Activated naive CD4-positive, alpha-beta T cell treated with anti-CD3 and anti-CD28 coated beads for 36 hours (primary cell): ENCODE measurements around the gene FMOD. TPM values are rescaled to one million over a fixed set of nuclear protein-coding genes. Genes with fewer than 3 reads are reported as not detected.

Experiments used
- CTCF ChIA-PET: fragments of 350-600 bp; sonication (Branson Sonifier 250); formaldehyde crosslinking; loops from one replicate; lab custom pipeline; 2021; ENCODE audit warnings: antibody characterized with exemption; lab: Charles Lee
- DNase-seq: peaks from one replicate; pipeline ENCODE4 v3.0.0-alpha.2; 2020
- H3K27ac Mint-ChIP-seq: one replicate; pipeline ENCODE4 v1.8.0; 2021; ENCODE audit warnings: mild to moderate bottlenecking, mixed read lengths
- H3K27me3 Mint-ChIP-seq: one replicate; pipeline ENCODE4 v1.8.0; 2021; ENCODE audit warnings: low read depth, mixed read lengths
- H3K36me3 Mint-ChIP-seq: one replicate; pipeline ENCODE4 v1.8.0; 2021; ENCODE audit warnings: low read depth, mixed read lengths
- H3K4me1 Mint-ChIP-seq: one replicate; pipeline ENCODE4 v1.8.0; 2021; ENCODE audit warnings: low read depth, mixed read lengths
- H3K4me3 Mint-ChIP-seq: one replicate; pipeline ENCODE4 v1.8.0; 2021; ENCODE audit warnings: mild to moderate bottlenecking, moderate library complexity, mixed read lengths
- H3K9me3 Mint-ChIP-seq: one replicate; pipeline ENCODE4 v1.8.0; 2021; ENCODE audit warnings: mixed read lengths
- intact Hi-C: fragments of 100-400 bp; cut with micrococcal nuclease; formaldehyde crosslinking; loops from one replicate; pipeline ENCODE4 v1.15.1; 2023
- total RNA-seq, 2 experiments: library from RNA; stranded (reverse); gene quantifications; one replicate each; pipeline ENCODE4 v1.2.3, GENCODE V29; 2021

Gene FMOD
- total RNA-seq, 2 experiments from 2014 or later = 5.3 to 5.8 TPM

DNA sequence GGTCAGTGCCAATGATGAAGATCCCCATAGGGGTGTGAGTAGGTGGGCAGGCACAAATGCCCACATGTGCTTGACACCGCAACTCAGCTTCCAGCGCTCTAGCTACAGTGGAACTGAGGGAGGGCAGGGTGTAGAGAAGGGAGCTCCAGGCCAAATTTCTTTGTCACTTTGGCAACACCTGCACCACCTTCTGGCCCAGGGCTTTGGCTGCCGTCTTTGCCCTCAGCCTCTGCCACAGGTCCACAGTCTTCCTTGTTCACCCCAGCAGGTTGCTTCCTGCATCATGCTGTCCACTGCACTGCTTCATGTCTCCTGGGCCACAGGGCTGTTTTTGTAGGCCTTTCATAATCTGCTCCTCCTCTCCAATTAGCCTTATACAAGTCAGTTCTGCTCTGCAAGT, 20.4 kb upstream of the FMOD start:
- Mint-ChIP-seq H3K4me3 (no peak overlapping the region), H3K36me3 (no peaks in the 10 kb centered on the region), H3K27ac (no peak overlapping the region), H3K27me3 (no peaks in the 10 kb centered on the region), H3K9me3 (no peaks in the 10 kb centered on the region), H3K4me1 (no peaks in the 10 kb centered on the region)
- CTCF ChIA-PET = no interaction called here
- intact Hi-C loops = no loop called here
- no peak for DNase-seq

DNA sequence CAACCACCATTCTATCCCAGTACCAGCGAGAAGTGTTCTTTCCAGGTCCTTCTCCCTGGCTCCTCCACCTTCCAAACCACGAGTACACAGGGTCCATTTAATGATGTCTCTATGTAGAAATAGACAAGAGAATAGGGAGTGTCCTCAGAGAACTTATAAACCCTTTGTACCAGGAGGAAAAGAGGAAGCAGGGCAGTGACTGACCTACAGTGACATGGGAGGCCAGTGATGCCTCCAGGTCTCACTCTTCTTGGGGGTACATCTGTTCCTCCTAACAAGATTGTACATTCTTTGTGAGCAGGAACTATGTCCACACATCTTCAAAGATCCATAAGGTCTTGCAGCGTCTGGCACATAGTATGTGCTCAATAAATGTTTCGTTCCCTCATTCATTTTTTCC, 18.7 kb upstream of the FMOD start:
- Mint-ChIP-seq H3K27me3 (no peaks in the 10 kb centered on the region), H3K4me3 (no peak overlapping the region), H3K9me3 (no peaks in the 10 kb centered on the region), H3K27ac (no peak overlapping the region), H3K36me3 (no peaks in the 10 kb centered on the region), H3K4me1 (no peaks in the 10 kb centered on the region)
- intact Hi-C loops = no loop called here
- CTCF ChIA-PET = no interaction called here
- no peak for DNase-seq

DNA sequence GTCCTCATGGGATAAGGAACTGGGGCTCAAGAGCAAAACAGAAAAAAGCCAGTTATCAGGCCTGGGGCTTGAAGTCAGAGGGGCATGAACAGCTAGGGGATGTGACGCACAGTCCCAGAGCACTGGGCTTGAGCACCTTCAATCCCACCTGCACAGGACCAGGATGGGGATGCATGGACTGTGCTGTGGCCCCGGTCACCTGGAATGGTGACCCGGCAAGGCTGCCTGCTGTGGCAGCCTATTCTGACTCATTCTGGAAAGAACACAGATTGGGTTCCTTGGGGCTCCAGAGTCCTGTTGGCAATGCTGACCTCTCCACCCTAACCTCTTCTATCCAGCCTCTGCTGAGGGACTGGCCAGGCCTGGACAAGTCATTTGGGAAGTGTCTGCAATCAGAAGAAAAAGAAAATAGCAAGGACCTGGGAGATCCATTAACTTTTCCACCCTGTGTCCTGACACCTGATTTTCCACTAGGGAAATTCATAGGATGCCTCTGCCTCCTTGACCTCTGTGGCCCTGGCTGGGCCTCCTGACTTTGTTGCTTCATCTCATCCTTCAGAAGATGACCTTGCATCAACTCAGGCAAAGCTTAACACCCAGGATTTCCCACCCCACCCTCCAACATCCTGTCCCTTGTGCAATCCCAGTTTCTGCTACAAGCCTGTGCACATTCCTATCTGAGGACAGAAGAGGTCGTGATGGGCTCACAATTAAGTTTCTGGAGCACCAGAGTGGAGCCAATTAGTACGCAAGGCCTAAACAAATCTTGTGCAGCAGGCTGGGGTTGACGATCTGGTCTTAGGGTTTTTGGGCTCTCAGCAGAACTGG, 17.9 kb upstream of the FMOD start:
- Mint-ChIP-seq H3K4me3 (no peak overlapping the region), H3K27me3 (peaks cover 5% of the 10 kb centered on the region), H3K27ac (no peak overlapping the region), H3K9me3 (no peaks in the 10 kb centered on the region), H3K36me3 (no peaks in the 10 kb centered on the region), H3K4me1 (no peaks in the 10 kb centered on the region)
- DNase-seq = no peak
- CTCF ChIA-PET = interaction anchor here (0.9 to 1.2 kb wide), 2 partner anchors 100 to 102 kb away, joined by 3 to 4 read pairs; no protein-coding TSS in a partner anchor
- intact Hi-C loops = no loop called here

DNA sequence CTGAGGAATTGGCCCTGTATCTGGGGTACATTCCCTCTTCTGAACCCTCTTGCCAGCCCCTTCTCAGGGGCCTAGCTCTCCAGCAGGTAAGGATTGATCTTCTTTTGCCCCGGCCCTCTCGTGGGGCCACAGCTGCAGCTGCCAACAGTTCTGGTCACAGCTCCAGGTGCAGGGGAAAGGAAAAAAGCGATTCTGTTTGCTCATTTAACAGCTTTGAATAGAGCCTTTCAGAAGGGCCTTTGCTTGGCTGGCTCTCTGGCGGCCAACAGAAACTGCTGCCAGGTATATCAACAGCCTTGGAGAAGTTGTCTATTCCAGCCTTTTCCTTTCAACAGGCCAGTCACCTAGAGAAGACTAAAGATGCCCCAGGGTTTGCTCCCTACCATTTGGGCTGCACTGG, 16.1 kb upstream of the FMOD start:
- Mint-ChIP-seq H3K4me1 (no peaks in the 10 kb centered on the region), H3K36me3 (no peaks in the 10 kb centered on the region), H3K4me3 (no peak overlapping the region), H3K27ac (no peak overlapping the region), H3K27me3 (peaks cover 5% of the 10 kb centered on the region), H3K9me3 (no peaks in the 10 kb centered on the region)
- CTCF ChIA-PET = interaction anchor here (1.3 kb wide), 1 partner anchor 8 kb away, joined by 4 read pairs; no protein-coding TSS in a partner anchor
- no peak for DNase-seq
- intact Hi-C loops = no loop called here

DNA sequence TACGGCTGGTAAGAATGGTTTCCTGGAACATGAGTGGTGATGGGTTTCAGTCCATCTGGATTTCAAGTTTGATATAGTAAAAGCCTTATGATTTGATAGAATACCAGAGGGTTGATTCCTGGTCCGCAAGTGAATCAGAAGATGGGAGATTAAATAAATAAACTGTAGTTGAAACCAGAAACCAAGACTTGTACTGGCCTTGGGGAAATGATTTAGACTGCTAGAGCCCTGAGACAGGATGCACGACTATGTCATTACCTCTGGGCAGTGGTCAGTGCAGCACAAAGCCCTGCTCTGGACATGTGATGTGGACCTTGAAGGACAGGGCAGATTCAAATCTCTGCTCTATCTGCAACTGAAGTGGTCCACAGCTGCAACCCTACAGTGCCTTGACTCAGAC, 15.6 kb upstream of the FMOD start:
- no peak for DNase-seq
- intact Hi-C loops = no loop called here
- no peak overlapping the region for H3K4me3 Mint-ChIP-seq
- no peak overlapping the region for H3K27ac Mint-ChIP-seq
- CTCF ChIA-PET = interaction anchor here (1.3 kb wide), 1 partner anchor 8 kb away, joined by 4 read pairs; no protein-coding TSS in a partner anchor
- H3K4me1 Mint-ChIP-seq = no peaks in the 10 kb centered on the region
- no peaks in the 10 kb centered on the region for H3K9me3 Mint-ChIP-seq
- H3K36me3 Mint-ChIP-seq = no peaks in the 10 kb centered on the region
- peaks cover 5% of the 10 kb centered on the region for H3K27me3 Mint-ChIP-seq

DNA sequence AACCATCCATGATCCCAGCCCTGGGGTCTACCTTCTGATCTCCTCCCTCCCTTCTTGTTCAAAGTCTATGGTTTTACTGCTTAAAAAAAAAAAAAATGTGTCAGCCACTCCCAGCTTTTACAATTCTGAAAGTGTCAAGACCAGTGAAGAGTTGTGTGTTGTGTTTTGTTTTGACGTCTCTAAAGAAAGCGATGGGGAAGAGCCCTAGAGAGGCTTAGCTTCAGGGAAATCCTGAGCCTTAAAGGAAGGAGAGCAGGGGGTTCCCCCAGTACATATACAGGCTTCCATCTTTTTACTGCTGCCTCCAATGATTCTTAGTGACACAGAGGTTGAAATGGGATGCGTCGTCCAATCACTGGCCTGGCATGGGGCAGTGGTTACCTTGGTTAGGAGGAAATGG, 13.9 kb upstream of the FMOD start:
- no peaks in the 10 kb centered on the region for H3K4me1 Mint-ChIP-seq
- H3K4me3 Mint-ChIP-seq = no peak overlapping the region
- H3K9me3 Mint-ChIP-seq = no peaks in the 10 kb centered on the region
- intact Hi-C loops = no loop called here
- no peak overlapping the region for H3K27ac Mint-ChIP-seq
- H3K27me3 Mint-ChIP-seq = peaks cover 8% of the 10 kb centered on the region
- CTCF ChIA-PET = interaction anchor here (1.5 kb wide), 1 partner anchor 24 kb away, joined by 4 read pairs; no protein-coding TSS in a partner anchor
- DNase-seq = no peak
- no peaks in the 10 kb centered on the region for H3K36me3 Mint-ChIP-seq

DNA sequence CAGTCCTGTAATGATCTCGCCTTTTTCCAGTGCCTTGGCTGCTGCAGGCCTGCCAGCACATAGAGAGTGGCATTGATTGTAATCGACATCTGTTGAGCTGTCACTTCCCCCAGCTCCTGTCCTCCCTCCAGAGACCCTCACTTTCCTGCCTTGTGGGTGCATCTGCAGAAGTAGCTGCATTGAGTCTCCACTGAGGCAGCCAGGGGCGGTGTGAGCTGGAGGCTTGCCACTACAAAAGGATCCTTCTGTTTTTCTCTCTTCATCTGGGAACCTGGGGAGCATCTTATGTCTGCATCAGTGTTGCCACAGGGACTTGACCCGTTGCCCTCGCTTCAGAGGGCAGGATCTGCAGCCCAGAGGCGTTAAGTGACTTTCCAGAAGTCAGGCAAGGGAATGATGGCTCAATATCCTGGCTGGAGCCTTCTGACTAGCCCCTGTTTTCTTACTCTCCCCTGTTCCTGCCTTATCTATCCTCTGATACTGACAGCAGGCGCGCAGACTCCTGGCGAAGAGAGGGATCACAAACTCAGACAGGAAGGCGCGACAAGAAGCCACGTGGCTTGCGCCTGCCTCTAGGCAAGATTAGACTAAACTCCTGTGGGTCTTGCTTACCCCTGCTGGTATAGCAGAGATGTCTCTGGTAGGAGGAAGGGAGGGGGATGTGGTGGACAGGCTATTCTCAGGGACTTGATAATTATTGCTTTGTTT, 13.3 kb upstream of the FMOD start:
- intact Hi-C loops = no loop called here
- H3K9me3 Mint-ChIP-seq = no peaks in the 10 kb centered on the region
- peaks cover 11% of the 10 kb centered on the region for H3K27me3 Mint-ChIP-seq
- H3K4me1 Mint-ChIP-seq = no peaks in the 10 kb centered on the region
- no peaks in the 10 kb centered on the region for H3K36me3 Mint-ChIP-seq
- no peak overlapping the region for H3K27ac Mint-ChIP-seq
- CTCF ChIA-PET = no interaction called here
- no peak for DNase-seq
- no peak overlapping the region for H3K4me3 Mint-ChIP-seq

DNA sequence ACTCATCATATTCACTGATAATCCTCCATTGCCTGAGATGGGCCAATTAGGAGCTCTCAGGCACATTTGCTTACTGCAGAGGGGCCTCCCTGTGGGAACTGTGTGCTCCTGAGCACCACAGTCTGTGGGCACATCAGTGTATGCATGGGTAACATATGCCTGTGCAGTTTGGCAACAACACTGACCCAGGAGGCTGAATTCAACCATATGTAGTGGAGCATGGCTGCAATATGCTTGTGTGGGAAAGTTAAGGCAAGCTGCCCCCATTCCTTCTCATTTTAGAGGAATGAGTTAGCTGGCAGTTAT, 11.8 kb upstream of the FMOD start:
- no peak for DNase-seq
- peaks cover 13% of the 10 kb centered on the region for H3K27me3 Mint-ChIP-seq
- no peak overlapping the region for H3K27ac Mint-ChIP-seq
- no peaks in the 10 kb centered on the region for H3K4me1 Mint-ChIP-seq
- H3K9me3 Mint-ChIP-seq = no peaks in the 10 kb centered on the region
- intact Hi-C loops = no loop called here
- H3K4me3 Mint-ChIP-seq = no peak overlapping the region
- no peaks in the 10 kb centered on the region for H3K36me3 Mint-ChIP-seq
- CTCF ChIA-PET = interaction anchor here (0.6 to 3.1 kb wide), 2 partner anchors 21 to 1967 kb away, joined by 3 to 22 read pairs; no protein-coding TSS in a partner anchor

DNA sequence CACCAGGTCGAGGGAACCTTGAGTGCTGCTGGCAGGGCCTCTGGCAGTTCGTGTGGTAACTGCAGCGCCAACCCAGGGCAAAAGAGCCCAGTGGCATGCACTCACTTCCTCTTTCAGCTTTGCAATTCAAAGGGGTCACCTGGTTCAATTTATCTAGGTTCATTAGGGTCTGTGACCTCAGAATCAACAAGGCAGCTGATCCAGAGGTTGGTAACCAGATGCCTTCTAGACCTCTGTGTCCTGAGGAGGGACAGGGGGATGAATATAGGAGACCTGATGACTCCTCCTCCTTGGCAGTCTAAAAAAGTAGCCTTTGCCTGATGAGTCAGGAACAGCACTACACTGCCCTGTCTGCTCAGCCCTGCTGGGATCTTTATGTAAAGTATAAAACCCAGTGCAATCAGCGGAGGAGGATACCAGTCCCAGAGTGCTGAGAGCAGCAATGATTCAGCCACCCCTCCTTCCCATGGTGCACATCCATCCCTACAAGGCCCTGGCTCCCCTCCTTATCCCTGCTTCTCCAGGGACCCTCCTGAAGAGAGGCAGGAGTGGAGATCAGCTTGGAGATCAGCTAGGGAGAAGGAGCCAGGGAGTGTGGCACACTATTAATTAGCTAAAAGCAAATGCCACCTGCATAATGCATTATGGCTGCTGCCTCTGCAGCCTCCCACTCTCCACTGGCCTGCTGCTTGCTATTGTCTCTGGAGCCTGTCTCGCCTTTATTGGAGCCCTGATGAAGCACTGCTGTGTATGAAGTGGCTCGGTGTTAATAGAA, 11.2 kb upstream of the FMOD start:
- CTCF ChIA-PET = interaction anchor here (0.6 to 3.1 kb wide), 3 partner anchors 20 to 1968 kb away, joined by 3 to 22 read pairs (median 3); no protein-coding TSS in a partner anchor
- peaks cover 4% of the 10 kb centered on the region for H3K9me3 Mint-ChIP-seq
- no peak overlapping the region for H3K4me3 Mint-ChIP-seq
- intact Hi-C loops = no loop called here
- H3K27ac Mint-ChIP-seq = no peak overlapping the region
- no peak for DNase-seq
- no peaks in the 10 kb centered on the region for H3K4me1 Mint-ChIP-seq
- H3K36me3 Mint-ChIP-seq = no peaks in the 10 kb centered on the region
- peaks cover 16% of the 10 kb centered on the region for H3K27me3 Mint-ChIP-seq

DNA sequence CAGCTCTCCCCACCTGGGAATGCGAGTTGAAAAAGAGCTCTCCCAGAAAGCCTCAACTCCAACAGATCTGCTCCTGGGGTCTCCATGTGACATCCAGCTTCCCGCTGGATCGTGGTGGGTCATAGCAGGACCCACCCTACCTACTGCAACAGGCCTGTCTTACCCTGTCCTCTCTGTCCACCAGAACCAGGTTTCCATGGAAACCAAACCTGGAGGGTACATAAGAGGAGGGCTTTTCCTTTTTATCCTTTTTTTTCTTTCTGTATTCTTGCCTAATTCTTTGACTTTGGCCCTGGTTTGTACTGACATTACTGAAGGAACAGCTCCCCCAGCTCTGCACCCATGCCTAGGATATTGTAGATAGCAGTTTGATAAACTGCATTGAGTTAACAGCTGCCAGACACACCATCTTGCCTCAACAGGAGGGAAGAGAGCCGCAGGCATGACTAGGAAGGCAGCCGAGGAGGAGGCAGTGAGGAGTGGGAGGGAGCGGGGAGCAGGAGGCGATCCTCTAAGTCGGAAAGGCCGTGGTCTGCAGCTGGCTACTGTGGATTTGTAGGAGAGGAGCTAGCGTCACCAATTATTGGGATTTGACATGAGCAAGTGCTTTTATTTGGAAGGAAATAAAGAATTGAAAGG, 9.7 kb upstream of the FMOD start:
- Mint-ChIP-seq H3K4me1 (no peaks in the 10 kb centered on the region), H3K36me3 (no peaks in the 10 kb centered on the region), H3K9me3 (peaks cover 8% of the 10 kb centered on the region), H3K27ac (no peak overlapping the region), H3K27me3 (peaks cover 21% of the 10 kb centered on the region), H3K4me3 (no peak overlapping the region)
- CTCF ChIA-PET = interaction anchor here (1.0 to 3.1 kb wide), 3 partner anchors 19 to 93 kb away, joined by 3 to 22 read pairs (median 6); no protein-coding TSS in a partner anchor
- intact Hi-C loops = no loop called here
- no peak for DNase-seq

DNA sequence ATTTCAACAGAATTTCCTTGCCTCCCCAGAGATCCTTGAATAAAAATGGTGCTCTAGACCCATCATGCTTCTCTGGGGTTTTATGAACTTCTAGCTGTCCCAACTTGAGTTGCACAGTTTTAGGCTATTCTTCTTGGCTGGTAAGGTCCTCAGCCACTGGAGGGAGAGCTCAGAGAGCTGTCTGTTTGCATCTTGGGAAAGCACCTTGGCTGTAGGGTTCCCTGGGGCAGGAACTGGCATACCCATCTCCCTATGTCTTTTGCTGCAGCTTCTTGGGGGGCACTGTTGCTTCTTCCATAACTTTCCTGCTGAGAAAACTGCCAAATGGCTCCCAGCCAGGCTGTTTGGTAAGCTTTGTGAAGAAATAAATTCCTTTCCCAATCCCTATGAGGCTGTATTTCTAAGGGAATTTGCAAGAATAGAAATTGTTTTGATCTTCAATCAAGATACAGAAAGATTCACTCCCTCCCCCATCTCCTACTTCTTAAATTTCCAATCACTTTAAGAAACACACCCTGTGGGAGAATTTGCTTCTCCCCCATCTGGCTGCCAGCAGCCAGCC, 8.2 kb upstream of the FMOD start:
- no peak overlapping the region for H3K27ac Mint-ChIP-seq
- intact Hi-C loops = no loop called here
- no peaks in the 10 kb centered on the region for H3K36me3 Mint-ChIP-seq
- H3K4me1 Mint-ChIP-seq = no peaks in the 10 kb centered on the region
- H3K9me3 Mint-ChIP-seq = peaks cover 8% of the 10 kb centered on the region
- no peak overlapping the region for H3K4me3 Mint-ChIP-seq
- H3K27me3 Mint-ChIP-seq = peaks cover 18% of the 10 kb centered on the region
- CTCF ChIA-PET = interaction anchor here (1.1 to 5.0 kb wide), 2 partner anchors 8 to 90 kb away, joined by 4 to 27 read pairs; no protein-coding TSS in a partner anchor
- DNase-seq = no peak
